Nephron (organoid): ENCODE results near the gene UBR1.
"Not testable (repeated sequence)": the region's sequence is repeated elsewhere in the genome, so short reads cannot be mapped to it uniquely, and the experiment has no call there.

ENCODE experiments used
- H3K27ac Mint-ChIP-seq, 3 experiments: 2 replicates each; pipeline ENCODE4 v1.8.0; 2020; ENCODE audit warnings: mixed read lengths in 3 of 3, mild to moderate bottlenecking in 2 of 3, moderate library complexity in 1 of 3
- H3K27me3 Mint-ChIP-seq: 2 replicates; pipeline ENCODE4 v1.8.0; 2021; ENCODE audit warnings: low read depth, mild to moderate bottlenecking, moderate library complexity, mixed read lengths
- H3K36me3 Mint-ChIP-seq: 2 replicates; pipeline ENCODE4 v1.8.0; 2020; ENCODE audit warnings: low read depth, mixed read lengths
- H3K4me1 Mint-ChIP-seq: 2 replicates; pipeline ENCODE4 v1.8.0; 2020; ENCODE audit warnings: mixed read lengths
- H3K4me3 Mint-ChIP-seq, 3 experiments: 2 replicates each; pipeline ENCODE4 v1.8.0; 2020; ENCODE audit warnings: mild to moderate bottlenecking in 3 of 3, mixed read lengths in 3 of 3, moderate library complexity in 2 of 3
- H3K9me3 Mint-ChIP-seq: 2 replicates; pipeline ENCODE4 v1.8.0; 2020; ENCODE audit warnings: mixed read lengths
- TF ChIP-seq, protein P1 (sequence below), 3 experiments: fragments of 200-600 bp; sonication (generic); IDR thresholded peaks; one replicate each; pipeline ENCODE4 v1.5.0; 2021; ENCODE audit warnings: antibody characterized with exemption in 3 of 3; ENCODE audit not compliant: unreplicated experiment in 3 of 3

Gene UBR1

DNA sequence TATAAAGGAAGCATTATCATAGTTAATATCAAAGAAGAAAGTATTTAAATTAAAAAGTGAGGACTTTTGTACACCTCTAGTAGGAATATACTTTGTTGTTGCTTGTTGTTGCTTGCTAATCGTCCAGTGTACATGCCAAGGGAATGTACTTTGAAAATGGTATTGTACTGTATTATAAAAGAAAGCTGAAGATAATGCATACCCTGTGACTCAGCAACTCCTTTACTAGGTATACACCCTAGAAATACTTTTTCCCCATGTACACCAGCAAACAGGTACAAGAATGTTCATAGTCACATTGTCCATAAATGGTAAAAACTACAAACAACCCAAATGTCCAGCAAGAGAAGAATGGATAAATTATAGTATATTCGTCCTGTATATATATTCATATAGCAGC is 197.3 kb downstream of the UBR1 start:
- H3K27me3 Mint-ChIP-seq, result no peaks in the 10 kb centered on the region
- peaks cover 4% of the 10 kb centered on the region for H3K36me3 Mint-ChIP-seq
- no peak overlapping the region for H3K4me3 Mint-ChIP-seq
- H3K9me3 Mint-ChIP-seq, result no peaks in the 10 kb centered on the region
- H3K27ac Mint-ChIP-seq, result no peak overlapping the region
- no peaks in the 10 kb centered on the region for H3K4me1 Mint-ChIP-seq
- TF ChIP-seq, protein P1, sequence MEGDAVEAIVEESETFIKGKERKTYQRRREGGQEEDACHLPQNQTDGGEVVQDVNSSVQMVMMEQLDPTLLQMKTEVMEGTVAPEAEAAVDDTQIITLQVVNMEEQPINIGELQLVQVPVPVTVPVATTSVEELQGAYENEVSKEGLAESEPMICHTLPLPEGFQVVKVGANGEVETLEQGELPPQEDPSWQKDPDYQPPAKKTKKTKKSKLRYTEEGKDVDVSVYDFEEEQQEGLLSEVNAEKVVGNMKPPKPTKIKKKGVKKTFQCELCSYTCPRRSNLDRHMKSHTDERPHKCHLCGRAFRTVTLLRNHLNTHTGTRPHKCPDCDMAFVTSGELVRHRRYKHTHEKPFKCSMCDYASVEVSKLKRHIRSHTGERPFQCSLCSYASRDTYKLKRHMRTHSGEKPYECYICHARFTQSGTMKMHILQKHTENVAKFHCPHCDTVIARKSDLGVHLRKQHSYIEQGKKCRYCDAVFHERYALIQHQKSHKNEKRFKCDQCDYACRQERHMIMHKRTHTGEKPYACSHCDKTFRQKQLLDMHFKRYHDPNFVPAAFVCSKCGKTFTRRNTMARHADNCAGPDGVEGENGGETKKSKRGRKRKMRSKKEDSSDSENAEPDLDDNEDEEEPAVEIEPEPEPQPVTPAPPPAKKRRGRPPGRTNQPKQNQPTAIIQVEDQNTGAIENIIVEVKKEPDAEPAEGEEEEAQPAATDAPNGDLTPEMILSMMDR (IDR thresholded peaks at IDR 0.05; ENCODE audit: unreplicated experiment in 3 of 3), result no peak

DNA sequence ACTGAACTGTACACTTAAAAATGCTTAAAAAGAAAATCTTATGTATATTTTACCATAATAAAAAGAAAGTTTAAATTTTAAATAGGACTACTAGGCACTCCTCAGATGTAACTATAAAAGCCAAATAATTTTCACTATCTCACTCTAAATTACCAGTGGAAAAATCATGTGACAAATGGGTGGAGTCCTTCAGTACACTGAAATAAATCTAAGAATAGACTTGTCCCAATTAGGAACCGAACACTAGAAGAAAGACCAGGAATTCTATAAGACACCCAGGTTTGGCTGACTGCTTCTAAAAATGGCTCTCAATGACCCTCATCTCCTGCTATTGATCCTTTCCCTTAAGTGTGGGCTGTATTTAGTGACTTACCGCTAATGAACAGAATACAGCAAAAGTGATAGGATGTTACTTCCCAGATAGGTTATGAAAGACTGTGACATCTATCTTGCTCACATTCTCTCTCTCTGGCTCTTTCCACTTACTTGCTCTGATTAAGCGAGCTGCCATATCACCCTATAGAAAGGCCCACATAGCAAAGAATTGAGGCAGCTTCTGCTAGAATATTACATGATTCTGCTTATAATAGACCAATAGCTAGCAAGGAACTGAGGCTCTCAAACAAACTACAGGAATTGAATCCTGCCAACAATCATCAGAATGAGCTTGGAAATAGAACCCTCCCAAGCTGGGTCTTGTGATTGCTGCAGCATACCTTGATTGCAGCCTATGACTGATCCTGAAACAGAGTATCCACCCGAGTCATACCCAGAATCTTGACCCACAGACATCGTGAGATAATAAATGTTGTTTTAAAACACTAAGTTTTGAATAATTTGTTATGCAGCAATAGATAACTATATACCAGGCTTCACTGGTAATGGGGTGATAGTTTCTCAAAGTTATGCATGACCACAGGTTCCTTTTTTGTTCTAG is 202.2 kb downstream of the UBR1 start:
- H3K4me3 Mint-ChIP-seq, result no peak overlapping the region
- TF ChIP-seq, protein P1 (IDR thresholded peaks at IDR 0.05; ENCODE audit: unreplicated experiment in 3 of 3), result no peak
- peaks cover 4% of the 10 kb centered on the region for H3K36me3 Mint-ChIP-seq
- H3K27ac Mint-ChIP-seq, result no peak overlapping the region
- H3K9me3 Mint-ChIP-seq, result no peaks in the 10 kb centered on the region
- no peaks in the 10 kb centered on the region for H3K4me1 Mint-ChIP-seq
- H3K27me3 Mint-ChIP-seq, result no peaks in the 10 kb centered on the region

DNA sequence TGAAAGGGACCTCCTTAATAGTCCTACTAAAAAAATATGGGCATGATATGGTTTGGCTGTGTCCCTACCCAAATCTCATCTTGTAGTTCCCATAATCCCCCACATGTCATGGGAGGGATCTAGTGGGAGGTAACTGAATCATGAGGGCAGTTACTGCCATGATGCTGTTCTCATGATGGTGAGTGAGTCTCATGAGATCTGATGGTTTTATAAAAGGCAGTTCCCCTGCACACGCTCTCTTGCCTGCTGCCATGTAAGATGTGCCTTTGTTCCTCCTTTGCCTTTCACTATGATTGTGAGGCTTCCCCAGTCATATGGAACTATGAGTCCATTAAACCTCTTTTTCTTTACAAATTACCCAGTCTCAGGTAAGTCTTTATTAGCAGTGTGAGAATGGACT is 211.9 kb downstream of the UBR1 start:
- H3K4me1 Mint-ChIP-seq, H3K4me3 Mint-ChIP-seq, H3K27me3 Mint-ChIP-seq, H3K27ac Mint-ChIP-seq: not testable (repeated sequence)
- Mint-ChIP-seq H3K36me3 (peaks cover 28% of the 10 kb centered on the region), H3K9me3 (peaks cover 21% of the 10 kb centered on the region)
